ENCODE results near the gene RBFA.

RBFA gene, protein sequence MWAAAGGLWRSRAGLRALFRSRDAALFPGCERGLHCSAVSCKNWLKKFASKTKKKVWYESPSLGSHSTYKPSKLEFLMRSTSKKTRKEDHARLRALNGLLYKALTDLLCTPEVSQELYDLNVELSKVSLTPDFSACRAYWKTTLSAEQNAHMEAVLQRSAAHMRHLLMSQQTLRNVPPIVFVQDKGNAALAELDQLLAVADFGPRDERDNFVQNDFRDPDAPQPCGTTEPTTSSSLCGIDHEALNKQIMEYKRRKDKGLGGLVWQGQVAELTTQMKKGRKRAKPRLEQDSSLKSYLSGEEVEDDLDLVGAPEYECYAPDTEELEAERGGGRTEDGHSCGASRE

DNA sequence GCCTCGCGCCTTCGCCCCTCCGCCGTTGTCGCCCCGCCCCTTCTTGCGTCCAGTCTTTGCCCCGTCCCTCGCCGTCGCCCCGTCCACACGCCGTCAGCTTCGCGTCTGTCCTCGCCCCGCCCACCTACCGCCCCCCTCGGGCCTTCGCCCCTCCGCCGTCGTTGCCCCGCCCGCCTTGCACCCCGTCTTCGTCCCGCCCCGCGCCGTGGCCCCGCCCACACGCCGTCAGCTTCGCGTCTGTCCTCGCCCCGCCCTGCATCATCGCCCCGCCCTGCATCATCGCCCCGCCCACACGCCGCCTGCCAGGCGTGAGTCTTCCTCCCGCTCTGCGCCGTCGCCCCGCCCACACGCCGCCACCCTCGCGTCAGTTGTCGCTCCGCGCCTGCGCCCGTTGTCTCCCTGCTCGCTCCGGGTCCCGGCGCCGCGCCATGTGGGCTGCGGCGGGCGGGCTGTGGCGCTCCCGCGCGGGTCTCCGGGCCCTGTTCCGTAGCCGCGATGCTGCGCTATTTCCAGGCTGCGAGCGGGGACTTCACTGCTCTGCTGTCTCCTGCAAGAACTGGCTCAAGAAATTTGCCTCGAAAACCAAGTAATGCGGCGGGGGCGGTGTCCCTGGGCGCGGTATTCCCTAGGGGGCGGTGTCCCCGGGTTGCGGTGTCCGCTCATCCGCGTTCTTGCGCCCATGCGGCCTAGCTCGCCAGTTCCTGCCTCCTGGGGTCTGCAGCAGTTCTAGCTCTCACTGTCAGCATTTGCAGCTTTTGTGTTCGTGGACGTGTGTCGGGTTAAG is at the start of gene RBFA:
TSS of gene RBFA (plus strand) at position 367 of the 784 bp plus-strand sequence. CDS start at position 429, 62 bp downstream.
- peak within 1 kb of the TSS; percentile 66 for H3K4me3 ChIP-seq (ENCODE audit: low read depth, low read length)
- H3K4me1 ChIP-seq (ENCODE audit: control insufficient read depth, insufficient read depth, low read length): peaks cover 9% of the 10 kb centered on the region; the same call in 1 of the 2 replicates
- H3K36me3 ChIP-seq (ENCODE audit: control insufficient read depth in 2 of 2, insufficient read depth in 1 of 2, low read length in 2 of 2): peaks cover 0 to 14% of the 10 kb centered on the region in 2 experiments; a peak in 2 of 3 replicates
- CTCF ChIA-PET: interaction anchor here (0.5 to 1.0 kb wide), 9 partner anchors 10 to 285 kb away, joined by 3 to 5 read pairs (median 3); no protein-coding TSS in a partner anchor
- no peaks in the 10 kb centered on the region for H3K9me3 ChIP-seq (ENCODE audit: control insufficient read depth, insufficient read depth, low read depth, low read length)
- H3K27ac ChIP-seq (ENCODE audit: extremely low read depth, low read depth, low read length): peak within 1 kb of the TSS; percentile 74
- POLR2A ChIA-PET: interaction anchor here (0.7 to 2.4 kb wide), 14 partner anchors 9 to 684 kb away, joined by 3 to 22 read pairs (median 4); partner anchors contain the start of genes ADNP2 and SLC66A2
- TF ChIP-seq ZNF555 (tag by site-specific recombination; conservative IDR thresholded peaks at IDR 0.05) (no peak), ZBTB1 (tag by site-specific recombination; IDR thresholded peaks at IDR 0.05) (no peak), ZNF341 (tag by site-specific recombination; IDR thresholded peaks at IDR 0.05; ENCODE audit: low read depth) (peak; percentile 94), ZNF830 (tag by site-specific recombination; IDR thresholded peaks at IDR 0.05; ENCODE audit: low read depth) (no peak), ZNF433 (tag by site-specific recombination; IDR thresholded peaks at IDR 0.05; ENCODE audit: low read depth) (no peak), ZNF670 (tag by site-specific recombination; IDR thresholded peaks at IDR 0.05; ENCODE audit: low read depth) (no peak), ZNF664 (tag by site-specific recombination; IDR thresholded peaks at IDR 0.05) (no peak), ZNF571 (tag by site-specific recombination; IDR thresholded peaks at IDR 0.05) (no peak), ZBTB48 (tag by site-specific recombination; IDR thresholded peaks at IDR 0.05) (0 out of 2 replicates have a peak, but pooled peaks have one; percentile 20), ZNF48 (tag by site-specific recombination; IDR thresholded peaks at IDR 0.05) (no peak), ZNF624 (tag by site-specific recombination; IDR thresholded peaks at IDR 0.05) (no peak), REPIN1 (tag by site-specific recombination; IDR thresholded peaks at IDR 0.05; ENCODE audit: low read depth) (no peak), ZSCAN16 (tag by site-specific recombination; IDR thresholded peaks at IDR 0.05) (no peak), TCF7L2 (IDR thresholded peaks at IDR 0.05; ENCODE audit: borderline replicate concordance, low read depth, low read length) (no peak), ZNF610 (tag by site-specific recombination; IDR thresholded peaks at IDR 0.05; ENCODE audit: borderline replicate concordance) (peak; percentile 84), ZNF510 (tag by site-specific recombination; IDR thresholded peaks at IDR 0.05; ENCODE audit: insufficient replicate concordance) (no peak), ZNF146 (tag by site-specific recombination; IDR thresholded peaks at IDR 0.05) (no peak), ZNF112 (tag by site-specific recombination; IDR thresholded peaks at IDR 0.05) (no peak), SCRT1 (tag by site-specific recombination; IDR thresholded peaks at IDR 0.05; ENCODE audit: borderline replicate concordance) (no peak), KLF1 (tag by site-specific recombination; IDR thresholded peaks at IDR 0.05) (peak; percentile 92), ZNF23 (tag by site-specific recombination; IDR thresholded peaks at IDR 0.05; ENCODE audit: borderline replicate concordance) (no peak), MEIS1 (CRISPR knock-in tag; IDR thresholded peaks at IDR 0.05; ENCODE audit: borderline replicate concordance) (no peak)
- TF ChIP-seq, protein P1, sequence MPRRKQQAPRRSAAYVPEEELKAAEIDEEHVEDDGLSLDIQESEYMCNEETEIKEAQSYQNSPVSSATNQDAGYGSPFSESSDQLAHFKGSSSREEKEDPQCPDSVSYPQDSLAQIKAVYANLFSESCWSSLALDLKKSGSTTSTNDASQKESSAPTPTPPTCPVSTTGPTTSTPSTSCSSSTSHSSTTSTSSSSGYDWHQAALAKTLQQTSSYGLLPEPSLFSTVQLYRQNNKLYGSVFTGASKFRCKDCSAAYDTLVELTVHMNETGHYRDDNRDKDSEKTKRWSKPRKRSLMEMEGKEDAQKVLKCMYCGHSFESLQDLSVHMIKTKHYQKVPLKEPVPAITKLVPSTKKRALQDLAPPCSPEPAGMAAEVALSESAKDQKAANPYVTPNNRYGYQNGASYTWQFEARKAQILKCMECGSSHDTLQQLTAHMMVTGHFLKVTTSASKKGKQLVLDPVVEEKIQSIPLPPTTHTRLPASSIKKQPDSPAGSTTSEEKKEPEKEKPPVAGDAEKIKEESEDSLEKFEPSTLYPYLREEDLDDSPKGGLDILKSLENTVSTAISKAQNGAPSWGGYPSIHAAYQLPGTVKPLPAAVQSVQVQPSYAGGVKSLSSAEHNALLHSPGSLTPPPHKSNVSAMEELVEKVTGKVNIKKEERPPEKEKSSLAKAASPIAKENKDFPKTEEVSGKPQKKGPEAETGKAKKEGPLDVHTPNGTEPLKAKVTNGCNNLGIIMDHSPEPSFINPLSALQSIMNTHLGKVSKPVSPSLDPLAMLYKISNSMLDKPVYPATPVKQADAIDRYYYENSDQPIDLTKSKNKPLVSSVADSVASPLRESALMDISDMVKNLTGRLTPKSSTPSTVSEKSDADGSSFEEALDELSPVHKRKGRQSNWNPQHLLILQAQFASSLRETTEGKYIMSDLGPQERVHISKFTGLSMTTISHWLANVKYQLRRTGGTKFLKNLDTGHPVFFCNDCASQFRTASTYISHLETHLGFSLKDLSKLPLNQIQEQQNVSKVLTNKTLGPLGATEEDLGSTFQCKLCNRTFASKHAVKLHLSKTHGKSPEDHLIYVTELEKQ (tag by site-specific recombination; IDR thresholded peaks at IDR 0.05; ENCODE audit: borderline replicate concordance): 0 out of 2 replicates have a peak, but pooled peaks have one; percentile 42
- TF ChIP-seq, protein P2, sequence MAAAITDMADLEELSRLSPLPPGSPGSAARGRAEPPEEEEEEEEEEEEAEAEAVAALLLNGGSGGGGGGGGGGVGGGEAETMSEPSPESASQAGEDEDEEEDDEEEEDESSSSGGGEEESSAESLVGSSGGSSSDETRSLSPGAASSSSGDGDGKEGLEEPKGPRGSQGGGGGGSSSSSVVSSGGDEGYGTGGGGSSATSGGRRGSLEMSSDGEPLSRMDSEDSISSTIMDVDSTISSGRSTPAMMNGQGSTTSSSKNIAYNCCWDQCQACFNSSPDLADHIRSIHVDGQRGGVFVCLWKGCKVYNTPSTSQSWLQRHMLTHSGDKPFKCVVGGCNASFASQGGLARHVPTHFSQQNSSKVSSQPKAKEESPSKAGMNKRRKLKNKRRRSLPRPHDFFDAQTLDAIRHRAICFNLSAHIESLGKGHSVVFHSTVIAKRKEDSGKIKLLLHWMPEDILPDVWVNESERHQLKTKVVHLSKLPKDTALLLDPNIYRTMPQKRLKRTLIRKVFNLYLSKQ (tag by site-specific recombination; IDR thresholded peaks at IDR 0.05; ENCODE audit: borderline replicate concordance): no peak
- TF ChIP-seq, protein P3, sequence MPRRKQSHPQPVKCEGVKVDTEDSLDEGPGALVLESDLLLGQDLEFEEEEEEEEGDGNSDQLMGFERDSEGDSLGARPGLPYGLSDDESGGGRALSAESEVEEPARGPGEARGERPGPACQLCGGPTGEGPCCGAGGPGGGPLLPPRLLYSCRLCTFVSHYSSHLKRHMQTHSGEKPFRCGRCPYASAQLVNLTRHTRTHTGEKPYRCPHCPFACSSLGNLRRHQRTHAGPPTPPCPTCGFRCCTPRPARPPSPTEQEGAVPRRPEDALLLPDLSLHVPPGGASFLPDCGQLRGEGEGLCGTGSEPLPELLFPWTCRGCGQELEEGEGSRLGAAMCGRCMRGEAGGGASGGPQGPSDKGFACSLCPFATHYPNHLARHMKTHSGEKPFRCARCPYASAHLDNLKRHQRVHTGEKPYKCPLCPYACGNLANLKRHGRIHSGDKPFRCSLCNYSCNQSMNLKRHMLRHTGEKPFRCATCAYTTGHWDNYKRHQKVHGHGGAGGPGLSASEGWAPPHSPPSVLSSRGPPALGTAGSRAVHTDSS (tag by site-specific recombination; IDR thresholded peaks at IDR 0.05): peak; percentile 37; the same call in 1 of the 2 replicates
- TF ChIP-seq, protein P4, sequence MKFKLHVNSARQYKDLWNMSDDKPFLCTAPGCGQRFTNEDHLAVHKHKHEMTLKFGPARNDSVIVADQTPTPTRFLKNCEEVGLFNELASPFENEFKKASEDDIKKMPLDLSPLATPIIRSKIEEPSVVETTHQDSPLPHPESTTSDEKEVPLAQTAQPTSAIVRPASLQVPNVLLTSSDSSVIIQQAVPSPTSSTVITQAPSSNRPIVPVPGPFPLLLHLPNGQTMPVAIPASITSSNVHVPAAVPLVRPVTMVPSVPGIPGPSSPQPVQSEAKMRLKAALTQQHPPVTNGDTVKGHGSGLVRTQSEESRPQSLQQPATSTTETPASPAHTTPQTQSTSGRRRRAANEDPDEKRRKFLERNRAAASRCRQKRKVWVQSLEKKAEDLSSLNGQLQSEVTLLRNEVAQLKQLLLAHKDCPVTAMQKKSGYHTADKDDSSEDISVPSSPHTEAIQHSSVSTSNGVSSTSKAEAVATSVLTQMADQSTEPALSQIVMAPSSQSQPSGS (tag by site-specific recombination; IDR thresholded peaks at IDR 0.05; ENCODE audit: low read depth): no peak
- TF ChIP-seq, protein P5, sequence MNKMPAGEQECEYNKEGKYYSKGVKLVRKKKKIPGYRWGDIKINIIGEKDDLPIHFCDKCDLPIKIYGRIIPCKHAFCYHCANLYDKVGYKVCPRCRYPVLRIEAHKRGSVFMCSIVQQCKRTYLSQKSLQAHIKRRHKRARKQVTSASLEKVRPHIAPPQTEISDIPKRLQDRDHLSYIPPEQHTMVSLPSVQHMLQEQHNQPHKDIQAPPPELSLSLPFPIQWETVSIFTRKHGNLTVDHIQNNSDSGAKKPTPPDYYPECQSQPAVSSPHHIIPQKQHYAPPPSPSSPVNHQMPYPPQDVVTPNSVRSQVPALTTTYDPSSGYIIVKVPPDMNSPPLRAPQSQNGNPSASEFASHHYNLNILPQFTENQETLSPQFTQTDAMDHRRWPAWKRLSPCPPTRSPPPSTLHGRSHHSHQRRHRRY (tag by site-specific recombination; IDR thresholded peaks at IDR 0.05): no peak
